VCaP (cell line): ENCODE data around the gene OBP2B.
"Not testable (repeated sequence)": the region's sequence is repeated elsewhere in the genome, so short reads cannot be mapped to it uniquely, and the experiment has no call there.

Experiments
- H3K27ac ChIP-seq: fragments of 450-650 bp; 2 replicates; pipeline ENCODE4 v1.5.1; 2017
- TF ChIP-seq, protein P1 (sequence below): fragments of 450-650 bp; conservative IDR thresholded peaks from 2 replicates; pipeline ENCODE4 v1.5.1; 2017; ENCODE audit warnings: mild to moderate bottlenecking, moderate library complexity

OBP2B gene

DNA sequence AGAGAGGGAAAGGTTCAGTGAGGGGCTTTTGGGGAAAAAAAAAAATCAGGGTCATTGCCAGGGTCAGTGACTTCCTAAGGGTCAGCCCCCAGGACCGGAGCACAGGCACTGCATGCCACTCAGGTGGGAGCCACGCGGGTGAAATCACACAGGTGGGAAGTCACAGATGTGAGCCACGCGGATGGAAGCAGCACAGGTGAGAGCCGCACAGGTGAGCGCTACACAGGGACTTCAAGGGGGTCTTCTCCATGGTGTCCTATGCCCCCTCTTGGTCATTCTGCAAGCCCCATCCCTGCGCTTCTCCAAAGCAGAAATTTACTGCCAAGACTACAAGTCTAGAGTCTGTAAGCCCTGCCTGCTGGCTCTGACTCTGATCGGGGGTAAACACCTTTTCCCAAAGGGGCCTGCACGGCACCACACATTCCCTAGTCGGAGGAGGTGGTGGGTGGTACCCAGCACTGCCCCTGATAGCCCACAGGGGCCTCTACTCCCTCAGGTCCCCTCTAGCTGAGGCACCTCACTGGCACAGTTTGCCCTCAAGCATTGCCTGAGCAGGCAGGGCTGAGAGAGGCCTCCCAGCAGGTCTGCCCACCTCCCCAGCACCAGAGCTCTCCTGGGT lies 18.3 kb upstream of the OBP2B start:
- no peak overlapping the region for H3K27ac ChIP-seq
- TF ChIP-seq, protein P1, sequence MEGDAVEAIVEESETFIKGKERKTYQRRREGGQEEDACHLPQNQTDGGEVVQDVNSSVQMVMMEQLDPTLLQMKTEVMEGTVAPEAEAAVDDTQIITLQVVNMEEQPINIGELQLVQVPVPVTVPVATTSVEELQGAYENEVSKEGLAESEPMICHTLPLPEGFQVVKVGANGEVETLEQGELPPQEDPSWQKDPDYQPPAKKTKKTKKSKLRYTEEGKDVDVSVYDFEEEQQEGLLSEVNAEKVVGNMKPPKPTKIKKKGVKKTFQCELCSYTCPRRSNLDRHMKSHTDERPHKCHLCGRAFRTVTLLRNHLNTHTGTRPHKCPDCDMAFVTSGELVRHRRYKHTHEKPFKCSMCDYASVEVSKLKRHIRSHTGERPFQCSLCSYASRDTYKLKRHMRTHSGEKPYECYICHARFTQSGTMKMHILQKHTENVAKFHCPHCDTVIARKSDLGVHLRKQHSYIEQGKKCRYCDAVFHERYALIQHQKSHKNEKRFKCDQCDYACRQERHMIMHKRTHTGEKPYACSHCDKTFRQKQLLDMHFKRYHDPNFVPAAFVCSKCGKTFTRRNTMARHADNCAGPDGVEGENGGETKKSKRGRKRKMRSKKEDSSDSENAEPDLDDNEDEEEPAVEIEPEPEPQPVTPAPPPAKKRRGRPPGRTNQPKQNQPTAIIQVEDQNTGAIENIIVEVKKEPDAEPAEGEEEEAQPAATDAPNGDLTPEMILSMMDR = no peak

DNA sequence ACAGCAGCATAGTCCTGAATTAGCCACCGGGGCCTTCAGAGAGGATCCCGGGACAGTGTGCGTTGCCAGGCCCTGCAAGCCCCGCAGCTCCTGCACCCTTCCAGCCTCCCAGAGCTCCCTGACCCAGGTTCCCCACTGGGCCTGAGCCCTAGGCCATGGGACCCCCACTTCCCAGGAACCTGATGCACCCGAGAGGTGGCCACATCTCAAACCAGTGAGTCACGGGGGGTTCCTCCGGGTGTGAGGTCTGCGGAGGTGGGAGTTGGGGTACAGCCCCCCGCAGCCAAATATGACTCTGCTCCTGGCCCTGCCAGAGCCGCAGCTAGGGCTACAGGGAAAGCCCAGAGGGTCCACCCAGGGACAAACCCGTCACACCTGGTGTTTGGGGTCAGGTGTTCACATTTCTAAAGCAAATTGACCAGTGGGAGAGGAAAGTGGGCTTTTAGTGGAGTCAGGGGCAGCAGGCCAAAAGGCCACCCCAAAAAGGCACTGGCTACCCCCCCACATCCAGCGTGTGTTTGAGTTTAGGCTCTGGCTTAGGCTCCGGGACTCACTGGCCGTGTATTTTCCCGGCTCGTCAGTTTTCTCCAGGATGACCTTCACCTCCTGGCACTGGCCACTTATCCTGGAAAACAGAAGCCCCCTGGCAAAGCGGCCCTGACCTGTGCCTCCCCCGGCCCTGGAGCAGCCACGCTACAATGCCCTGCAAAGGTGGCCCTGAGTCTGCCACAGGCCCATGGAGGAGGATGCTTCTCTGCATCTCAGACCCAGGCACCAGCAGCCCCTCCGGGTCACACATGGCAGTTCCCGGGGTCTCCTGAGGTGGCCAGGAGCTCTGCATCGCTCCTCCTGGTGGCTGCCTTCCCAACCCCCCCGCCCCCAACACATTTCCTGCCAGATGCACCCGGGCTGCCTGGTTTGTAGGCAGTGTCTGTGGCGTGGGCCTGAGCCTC lies 17.4 kb upstream of the OBP2B start:
- TF ChIP-seq, protein P1 = no peak

DNA sequence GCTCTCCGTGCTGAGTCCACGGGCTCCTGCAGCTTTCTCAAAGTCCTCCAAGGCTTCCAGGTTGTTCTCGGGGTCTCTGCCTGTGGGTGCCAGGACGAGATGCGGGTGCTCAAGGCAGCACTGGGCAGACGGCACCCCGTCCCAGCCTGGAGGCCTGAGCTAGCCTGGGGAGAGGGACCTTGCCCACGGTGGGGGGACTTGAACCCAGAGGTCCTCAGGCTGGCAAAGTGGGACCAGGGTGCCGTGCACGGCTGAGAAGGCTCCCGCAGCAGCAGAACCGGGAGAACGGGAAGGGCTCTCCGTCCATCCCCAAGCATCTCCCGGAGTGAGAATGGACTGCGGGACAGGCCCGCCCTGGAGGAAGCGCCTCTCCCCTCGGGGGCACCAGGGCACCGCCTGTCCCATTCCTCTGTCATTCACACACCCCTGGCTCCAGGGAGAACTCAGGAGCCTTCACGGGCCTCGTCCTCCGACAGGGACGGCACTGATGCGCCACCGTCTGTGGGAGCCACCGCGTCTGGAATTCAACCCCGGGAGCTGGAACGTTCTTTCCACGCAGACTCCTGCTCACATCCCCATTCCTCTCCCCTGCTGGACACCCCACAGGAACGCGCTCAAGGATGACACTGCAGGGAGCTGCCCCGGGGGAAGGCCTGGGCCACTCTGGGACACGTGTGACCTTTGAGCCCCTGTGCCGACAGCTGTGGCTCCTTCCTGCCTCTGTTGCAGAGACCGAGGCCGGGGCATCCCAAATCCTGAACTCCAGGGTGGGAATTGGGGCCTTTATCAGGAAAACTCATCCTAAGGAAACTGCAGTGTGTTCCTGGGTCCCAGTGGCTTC lies 16.3 kb upstream of the OBP2B start:
- no peak overlapping the region for H3K27ac ChIP-seq
- TF ChIP-seq, protein P1 = no peak

More for the DNA sequence above, 17.4 kb upstream of the OBP2B start:
- no peak overlapping the region for H3K27ac ChIP-seq

- TF ChIP-seq, protein P1 = no peak
- H3K27ac ChIP-seq = no peak overlapping the region
These were observed 15.7 kb upstream of the OBP2B start for GRCh38 chr9:133224762-133225161.

GRCh38 chr9:133223159-133223756 lies 14.2 kb upstream of the OBP2B start:
- H3K27ac ChIP-seq = not testable (repeated sequence)

DNA sequence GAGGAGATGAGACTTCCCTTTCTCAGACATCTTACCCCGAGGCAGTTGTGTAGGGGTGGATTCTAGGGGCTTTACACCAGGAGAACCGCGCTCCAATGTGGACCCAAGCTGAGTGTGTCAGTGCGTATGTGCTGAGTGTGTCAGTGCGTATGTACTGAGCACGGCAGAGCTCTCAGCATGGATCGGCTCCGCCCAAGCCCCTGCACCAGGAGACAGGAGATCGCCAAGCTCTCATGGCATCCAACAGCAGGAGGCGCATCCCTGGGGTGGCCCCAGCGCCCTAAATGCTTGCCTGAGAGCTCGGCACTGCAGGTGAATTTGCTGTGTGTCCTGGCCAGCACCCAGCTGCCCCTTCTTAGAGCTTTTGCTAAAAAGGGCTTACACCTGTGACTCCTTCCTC lies 12.9 kb upstream of the OBP2B start:
- H3K27ac ChIP-seq = not testable (repeated sequence)

DNA sequence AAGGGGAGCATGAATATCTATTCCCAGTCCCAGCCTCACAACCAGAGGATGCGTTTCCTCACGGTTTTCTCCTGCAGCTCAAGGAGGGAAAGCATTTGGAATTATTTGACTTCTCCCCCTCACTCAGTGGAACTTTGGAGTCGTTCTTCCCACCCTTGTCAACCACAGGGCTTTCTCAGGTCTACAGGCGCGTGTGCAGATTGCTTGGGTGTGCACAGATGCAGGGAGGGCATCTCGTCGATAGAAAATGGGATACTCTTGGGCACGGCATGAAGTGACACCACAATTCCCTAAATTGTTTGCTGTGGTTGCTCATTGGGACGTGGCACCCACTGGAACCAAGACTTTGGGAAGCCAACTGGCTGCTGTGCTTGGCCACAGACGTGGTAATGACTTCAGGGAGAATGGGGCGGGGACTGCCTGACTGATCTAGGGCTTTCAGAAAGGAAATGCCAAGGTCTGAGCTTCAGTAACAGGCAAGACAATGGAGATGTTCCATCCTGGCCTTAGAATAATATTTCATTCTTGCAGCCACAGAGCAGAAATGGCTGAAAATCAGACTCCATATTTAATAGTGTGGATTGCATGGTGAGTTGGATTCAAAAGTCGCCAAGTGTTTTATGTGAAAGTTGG lies 12.2 kb upstream of the OBP2B start:
- no peak overlapping the region for H3K27ac ChIP-seq
- TF ChIP-seq, protein P1 = no peak

GRCh38 chr9:133218049-133218975 lies 9.3 kb upstream of the OBP2B start:
- not testable (repeated sequence) for H3K27ac ChIP-seq

DNA sequence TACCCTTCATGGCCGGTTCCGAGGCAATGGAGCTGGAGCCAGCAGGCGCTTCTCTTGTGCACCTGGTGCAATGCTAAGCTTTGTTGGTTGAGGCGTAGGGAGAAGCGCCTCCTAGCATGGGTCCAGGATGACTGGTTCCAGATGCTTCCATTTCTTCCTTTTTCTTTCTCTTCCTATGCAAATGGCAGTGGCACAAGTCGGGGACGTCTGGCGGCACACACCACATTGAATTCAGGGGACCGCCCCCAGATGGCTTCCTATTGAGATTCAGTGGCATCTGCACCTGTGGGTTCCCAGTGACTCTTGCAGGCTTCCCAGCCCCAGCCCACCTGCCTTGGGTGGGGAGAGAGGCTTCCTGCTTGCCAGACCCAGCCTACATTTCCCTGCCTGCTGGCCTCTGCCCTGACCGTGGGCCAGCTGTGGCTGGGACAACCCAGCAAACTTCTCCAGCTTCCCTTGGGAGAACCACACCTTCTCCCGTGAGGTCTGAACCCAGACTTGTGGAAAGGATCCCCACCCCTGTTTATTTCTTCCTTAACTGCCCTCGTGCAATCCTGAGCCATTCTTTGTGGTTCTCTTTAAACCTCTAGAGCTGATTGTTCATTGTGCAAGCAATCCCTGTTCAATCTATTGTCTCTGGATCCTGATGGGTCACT lies 8.4 kb upstream of the OBP2B start:
- H3K27ac ChIP-seq = not testable (repeated sequence)

DNA sequence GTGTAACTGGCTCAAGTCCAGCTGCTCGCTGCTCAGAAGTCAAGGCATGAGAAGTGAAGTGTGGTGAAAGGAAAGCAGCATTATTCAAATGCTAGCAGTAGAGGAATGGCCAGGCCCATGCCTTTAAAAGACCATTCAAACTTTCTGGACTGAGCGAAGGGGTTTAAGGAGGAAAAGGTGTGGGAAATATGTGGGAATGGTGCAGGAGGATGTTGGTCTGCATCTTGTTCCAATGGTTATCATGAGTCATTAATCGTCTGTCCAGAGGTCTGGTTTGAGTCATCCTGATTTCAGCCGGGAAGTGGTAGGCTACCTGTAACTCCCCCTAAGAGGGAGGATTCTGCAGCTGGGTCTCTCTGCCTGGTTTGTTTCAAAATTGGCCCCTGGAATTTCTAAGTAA lies 5.2 kb upstream of the OBP2B start:
- H3K27ac ChIP-seq = not testable (repeated sequence)
